Tibial artery (tissue), 4 donors: ENCODE results near the gene IMMP2L.

ENCODE experiments used
- DNase-seq, 2 donors: peaks; one replicate each; pipeline ENCODE4 v3.0.0-alpha.2; 2019
- H3K27ac ChIP-seq, 2 donors: fragments of 200-600 bp; sonication (generic) in 1 of 2; 1 replicate in 1 of 2; 2 replicates in 1 of 2; pipeline ENCODE4 v1.5.1; 2018 to 2019; ENCODE audit warnings: mild to moderate bottlenecking in 1 of 2
- H3K27me3 ChIP-seq, 2 donors: fragments of 200-600 bp; sonication (generic) in 1 of 2; one replicate each; pipeline versions ENCODE4 v1.5.1 to v1.6.0; 2016 to 2019
- H3K36me3 ChIP-seq, 3 donors: fragments of 200-600 bp; sonication (generic) in 2 of 3; one replicate each; pipeline ENCODE4 v1.5.1; 2016 to 2019; ENCODE audit warnings: mild to moderate bottlenecking in 2 of 3
- H3K4me1 ChIP-seq, 4 donors: fragments of 200-600 bp; sonication (generic) in 2 of 4; 1 replicate in 3 of 4; 2 replicates in 1 of 4; pipeline ENCODE4 v1.5.1; 2016 to 2019
- H3K4me3 ChIP-seq, 2 donors: fragments of 200-600 bp; sonication (generic) in 1 of 2; 1 replicate in 1 of 2; 2 replicates in 1 of 2; pipeline ENCODE4 v1.5.1; 2018 to 2019; ENCODE audit warnings: mild to moderate bottlenecking in 2 of 2
- H3K9me3 ChIP-seq, 3 donors: fragments of 200-600 bp; sonication (generic) in 1 of 3; one replicate each; pipeline ENCODE4 v1.5.1; 2016 to 2019
- CTCF ChIP-seq, 2 experiments: fragments of 200-600 bp in 1 of 2; fragments of 450-650 bp in 1 of 2; IDR thresholded peaks; one replicate each; pipeline ENCODE4 v1.5.1; 2017 to 2019; ENCODE audit warnings: antibody characterized with exemption in 2 of 2, mild to moderate bottlenecking in 1 of 2, moderate library complexity in 1 of 2
- intact Hi-C: fragments of 100-400 bp; cut with DNase I; formaldehyde crosslinking; loops from one replicate; pipeline ENCODE4 v1.15.0; 2023; ENCODE audit warnings: low total_unique reads

The IMMP2L gene

GRCh38 chr7:111343017-111343416 lies 219.3 kb downstream of the IMMP2L start:
- no peaks in the 10 kb centered on the region for H3K27me3 ChIP-seq
- no peak overlapping the region for H3K4me3 ChIP-seq
- no peak overlapping the region for H3K27ac ChIP-seq
- no peaks in the 10 kb centered on the region for H3K4me1 ChIP-seq
- peaks cover 0 to 10% (median 0%) of the 10 kb centered on the region in 3 donors for H3K36me3 ChIP-seq
- DNase-seq, result no peak
- intact Hi-C loops, result no loop called here
- peaks cover 0 to 20% (median 9%) of the 10 kb centered on the region in 3 donors for H3K9me3 ChIP-seq
- no peak for TF ChIP-seq CTCF (IDR thresholded peaks at IDR 0.05)

- peaks cover 0 to 10% (median 0%) of the 10 kb centered on the region in 3 donors for H3K36me3 ChIP-seq
- H3K4me1 ChIP-seq, result no peaks in the 10 kb centered on the region
- TF ChIP-seq CTCF (IDR thresholded peaks at IDR 0.05), result no peak
- peaks cover 0 to 16% (median 9%) of the 10 kb centered on the region in 3 donors for H3K9me3 ChIP-seq
- no peak overlapping the region for H3K4me3 ChIP-seq
- no peak for DNase-seq
- intact Hi-C loops, result no loop called here
- H3K27ac ChIP-seq, result no peak overlapping the region
- H3K27me3 ChIP-seq, result no peaks in the 10 kb centered on the region
Observed at GRCh38 chr7:111339006-111339405, 223.3 kb downstream of the IMMP2L start.

GRCh38 chr7:111333010-111333409 lies 229.3 kb downstream of the IMMP2L start:
- no peak for DNase-seq
- Histone ChIP-seq H3K27me3 (no peaks in the 10 kb centered on the region), H3K4me3 (no peak overlapping the region), H3K27ac (no peak overlapping the region), H3K4me1 (no peaks in the 10 kb centered on the region), H3K9me3 (no peaks in the 10 kb centered on the region), H3K36me3 (no peaks in the 10 kb centered on the region)
- TF ChIP-seq CTCF (IDR thresholded peaks at IDR 0.05), result no peak
- intact Hi-C loops, result no loop called here

- Histone ChIP-seq H3K4me3 (no peak overlapping the region), H3K9me3 (no peaks in the 10 kb centered on the region), H3K27ac (no peak overlapping the region), H3K27me3 (no peaks in the 10 kb centered on the region), H3K4me1 (no peaks in the 10 kb centered on the region), H3K36me3 (no peaks in the 10 kb centered on the region)
- TF ChIP-seq CTCF (IDR thresholded peaks at IDR 0.05), result no peak
- intact Hi-C loops, result no loop called here
- DNase-seq, result no peak
Observed at GRCh38 chr7:111330235-111330523, 232.1 kb downstream of the IMMP2L start.

GRCh38 chr7:111329367-111330234 lies 232.7 kb downstream of the IMMP2L start:
- intact Hi-C loops, result no loop called here

More at GRCh38 chr7:111329367-111330234, 232.7 kb downstream of the IMMP2L start:
- no peaks in the 10 kb centered on the region for H3K27me3 ChIP-seq
- H3K4me3 ChIP-seq, result no peak overlapping the region
- H3K36me3 ChIP-seq, result no peaks in the 10 kb centered on the region
- H3K27ac ChIP-seq, result no peak overlapping the region
- no peaks in the 10 kb centered on the region for H3K4me1 ChIP-seq
- DNase-seq, result no peak
- no peaks in the 10 kb centered on the region for H3K9me3 ChIP-seq
- no peak for TF ChIP-seq CTCF (IDR thresholded peaks at IDR 0.05)
